ENCODE results near the gene PUM2.
A peak's percentile ranks its signal among the peaks of the same experiment; 100 is the strongest.

Gene PUM2

GRCh38 chr2:20208476-20208859 is 142.2 kb downstream of the PUM2 start:
- H3K36me3 ChIP-seq (ENCODE audit: control insufficient read depth, insufficient read depth, low read length), result no peaks in the 10 kb centered on the region
- H3K4me1 ChIP-seq (ENCODE audit: control insufficient read depth, low read depth, low read length), result peaks cover 19% of the 10 kb centered on the region
- H3K9ac ChIP-seq (ENCODE audit: low read length), result peak overlapping the region; percentile 19
- no peak overlapping the region for H3K4me2 ChIP-seq (ENCODE audit: low read length)
- peak overlapping the region; percentile 45 for H3K23ac ChIP-seq (ENCODE audit: low read length)
- H4K8ac ChIP-seq (ENCODE audit: low read depth, low read length), result no peak overlapping the region
- H2BK5ac ChIP-seq (ENCODE audit: low read length), result no peak overlapping the region
- no peak for DNase-seq
- no peak overlapping the region for H3K27ac ChIP-seq (ENCODE audit: low read depth, low read length)
- H3K79me2 ChIP-seq (ENCODE audit: control insufficient read depth, insufficient read depth, low read length), result peaks cover 10% of the 10 kb centered on the region
- no peak overlapping the region for H3K56ac ChIP-seq (ENCODE audit: low read length)
- no CpG with 5 or more reads among the region's 5 CpGs for WGBS (ENCODE audit: extremely low coverage, insufficient coverage, low lambda C conversion rate)
- H2AK5ac ChIP-seq (ENCODE audit: low read length), result no peak overlapping the region
- H4K5ac ChIP-seq (ENCODE audit: low read length), result no peak overlapping the region
- no peak overlapping the region for H3K4ac ChIP-seq (ENCODE audit: low read depth, low read length)
- H2BK120ac ChIP-seq (ENCODE audit: low read depth, low read length), result no peak overlapping the region
- H3K79me1 ChIP-seq (ENCODE audit: low read length), result peaks cover 28% of the 10 kb centered on the region
- H3K27me3 ChIP-seq (ENCODE audit: insufficient read depth, low read length, poor library complexity), result no peaks in the 10 kb centered on the region
- no peak overlapping the region for H2BK15ac ChIP-seq (replicated peaks; ENCODE audit: low read depth)
- no peak overlapping the region for H3K18ac ChIP-seq (ENCODE audit: low read length)
- H3K4me3 ChIP-seq (ENCODE audit: low read length), result no peak overlapping the region

- Histone ChIP-seq H4K5ac (ENCODE audit: low read length) (no peak overlapping the region), H3K9ac (ENCODE audit: low read length) (no peak overlapping the region), H3K4me3 (ENCODE audit: low read length) (no peak overlapping the region), H2BK120ac (ENCODE audit: low read depth, low read length) (no peak overlapping the region), H3K18ac (ENCODE audit: low read length) (no peak overlapping the region), H3K56ac (ENCODE audit: low read length) (no peak overlapping the region), H2BK5ac (ENCODE audit: low read length) (no peak overlapping the region), H3K4me1 (ENCODE audit: control insufficient read depth, low read depth, low read length) (peaks cover 17% of the 10 kb centered on the region), H3K36me3 (ENCODE audit: control insufficient read depth, insufficient read depth, low read length) (no peaks in the 10 kb centered on the region), H3K23ac (ENCODE audit: low read length) (no peak overlapping the region), H3K4me2 (ENCODE audit: low read length) (no peak overlapping the region), H2AK5ac (ENCODE audit: low read length) (no peak overlapping the region), H3K27me3 (ENCODE audit: insufficient read depth, low read length, poor library complexity) (no peaks in the 10 kb centered on the region), H3K4ac (ENCODE audit: low read depth, low read length) (no peak overlapping the region), H3K79me1 (ENCODE audit: low read length) (peaks cover 27% of the 10 kb centered on the region), H4K8ac (ENCODE audit: low read depth, low read length) (no peak overlapping the region), H3K79me2 (ENCODE audit: control insufficient read depth, insufficient read depth, low read length) (peaks cover 8% of the 10 kb centered on the region), H3K27ac (ENCODE audit: low read depth, low read length) (no peak overlapping the region), H2BK15ac (replicated peaks; ENCODE audit: low read depth) (no peak overlapping the region)
- WGBS (ENCODE audit: extremely low coverage, insufficient coverage, low lambda C conversion rate), result no CpG with 5 or more reads among the region's 5 CpGs
- no peak for DNase-seq
Measured at GRCh38 chr2:20207051-20207450, 143.6 kb downstream of the PUM2 start.

GRCh38 chr2:20205915-20206524 is 144.6 kb downstream of the PUM2 start:
- no CpG with 5 or more reads among the region's 10 CpGs for WGBS (ENCODE audit: extremely low coverage, insufficient coverage, low lambda C conversion rate)
- no peaks in the 10 kb centered on the region for H3K27me3 ChIP-seq (ENCODE audit: insufficient read depth, low read length, poor library complexity)
- H3K9ac ChIP-seq (ENCODE audit: low read length), result no peak overlapping the region
- H3K4ac ChIP-seq (ENCODE audit: low read depth, low read length), result no peak overlapping the region
- no peak overlapping the region for H3K27ac ChIP-seq (ENCODE audit: low read depth, low read length)
- no peak overlapping the region for H3K18ac ChIP-seq (ENCODE audit: low read length)
- H4K5ac ChIP-seq (ENCODE audit: low read length), result no peak overlapping the region
- H3K4me3 ChIP-seq (ENCODE audit: low read length), result no peak overlapping the region
- no peak for DNase-seq
- H4K8ac ChIP-seq (ENCODE audit: low read depth, low read length), result no peak overlapping the region
- no peak overlapping the region for H2AK5ac ChIP-seq (ENCODE audit: low read length)
- H2BK120ac ChIP-seq (ENCODE audit: low read depth, low read length), result no peak overlapping the region
- no peaks in the 10 kb centered on the region for H3K36me3 ChIP-seq (ENCODE audit: control insufficient read depth, insufficient read depth, low read length)
- no peak overlapping the region for H2BK15ac ChIP-seq (replicated peaks; ENCODE audit: low read depth)
- H3K79me2 ChIP-seq (ENCODE audit: control insufficient read depth, insufficient read depth, low read length), result peaks cover 5% of the 10 kb centered on the region
- peaks cover 23% of the 10 kb centered on the region for H3K79me1 ChIP-seq (ENCODE audit: low read length)
- no peak overlapping the region for H3K56ac ChIP-seq (ENCODE audit: low read length)
- H3K4me1 ChIP-seq (ENCODE audit: control insufficient read depth, low read depth, low read length), result peaks cover 11% of the 10 kb centered on the region
- no peak overlapping the region for H2BK5ac ChIP-seq (ENCODE audit: low read length)
- no peak overlapping the region for H3K4me2 ChIP-seq (ENCODE audit: low read length)
- no peak overlapping the region for H3K23ac ChIP-seq (ENCODE audit: low read length)

GRCh38 chr2:20205069-20205468 is 145.6 kb downstream of the PUM2 start:
- H3K36me3 ChIP-seq (ENCODE audit: control insufficient read depth, insufficient read depth, low read length), result no peaks in the 10 kb centered on the region
- no peak for DNase-seq
- H2AK5ac ChIP-seq (ENCODE audit: low read length), result no peak overlapping the region
- no peaks in the 10 kb centered on the region for H3K27me3 ChIP-seq (ENCODE audit: insufficient read depth, low read length, poor library complexity)
- no peak overlapping the region for H3K4me2 ChIP-seq (ENCODE audit: low read length)
- H3K4me1 ChIP-seq (ENCODE audit: control insufficient read depth, low read depth, low read length), result peaks cover 11% of the 10 kb centered on the region
- no CpG with 5 or more reads among the region's 7 CpGs for WGBS (ENCODE audit: extremely low coverage, insufficient coverage, low lambda C conversion rate)
- no peak overlapping the region for H4K5ac ChIP-seq (ENCODE audit: low read length)
- no peak overlapping the region for H2BK15ac ChIP-seq (replicated peaks; ENCODE audit: low read depth)
- H3K27ac ChIP-seq (ENCODE audit: low read depth, low read length), result no peak overlapping the region
- no peak overlapping the region for H2BK120ac ChIP-seq (ENCODE audit: low read depth, low read length)
- H4K8ac ChIP-seq (ENCODE audit: low read depth, low read length), result no peak overlapping the region
- H3K18ac ChIP-seq (ENCODE audit: low read length), result no peak overlapping the region
- no peak overlapping the region for H3K9ac ChIP-seq (ENCODE audit: low read length)
- H3K79me1 ChIP-seq (ENCODE audit: low read length), result peaks cover 21% of the 10 kb centered on the region
- H3K79me2 ChIP-seq (ENCODE audit: control insufficient read depth, insufficient read depth, low read length), result peaks cover 5% of the 10 kb centered on the region
- no peak overlapping the region for H2BK5ac ChIP-seq (ENCODE audit: low read length)
- no peak overlapping the region for H3K56ac ChIP-seq (ENCODE audit: low read length)
- H3K23ac ChIP-seq (ENCODE audit: low read length), result no peak overlapping the region
- no peak overlapping the region for H3K4ac ChIP-seq (ENCODE audit: low read depth, low read length)
- H3K4me3 ChIP-seq (ENCODE audit: low read length), result no peak overlapping the region

- Histone ChIP-seq H3K4me2 (ENCODE audit: low read length) (no peak overlapping the region), H3K79me2 (ENCODE audit: control insufficient read depth, insufficient read depth, low read length) (peaks cover 5% of the 10 kb centered on the region), H2BK5ac (ENCODE audit: low read length) (no peak overlapping the region), H3K4me1 (ENCODE audit: control insufficient read depth, low read depth, low read length) (peaks cover 8% of the 10 kb centered on the region), H3K27me3 (ENCODE audit: insufficient read depth, low read length, poor library complexity) (no peaks in the 10 kb centered on the region), H3K36me3 (ENCODE audit: control insufficient read depth, insufficient read depth, low read length) (no peaks in the 10 kb centered on the region), H3K23ac (ENCODE audit: low read length) (no peak overlapping the region), H3K4ac (ENCODE audit: low read depth, low read length) (no peak overlapping the region), H4K8ac (ENCODE audit: low read depth, low read length) (no peak overlapping the region), H3K27ac (ENCODE audit: low read depth, low read length) (no peak overlapping the region), H2AK5ac (ENCODE audit: low read length) (no peak overlapping the region), H3K56ac (ENCODE audit: low read length) (no peak overlapping the region), H3K4me3 (ENCODE audit: low read length) (no peak overlapping the region), H2BK120ac (ENCODE audit: low read depth, low read length) (no peak overlapping the region), H3K18ac (ENCODE audit: low read length) (no peak overlapping the region), H2BK15ac (replicated peaks; ENCODE audit: low read depth) (no peak overlapping the region), H4K5ac (ENCODE audit: low read length) (no peak overlapping the region), H3K9ac (ENCODE audit: low read length) (no peak overlapping the region), H3K79me1 (ENCODE audit: low read length) (peaks cover 12% of the 10 kb centered on the region)
- WGBS (ENCODE audit: extremely low coverage, insufficient coverage, low lambda C conversion rate), result no CpG with 5 or more reads among the region's 17 CpGs
- DNase-seq, result no peak
Measured at GRCh38 chr2:20203521-20204225, 147.0 kb downstream of the PUM2 start.

Measured in mesendoderm (in vitro differentiated cells).